H1 (cell line): ENCODE measurements around the gene GNG12. TPM values are rescaled to one million over a fixed set of nuclear protein-coding genes. Genes with fewer than 3 reads are reported as not detected.

Source experiments
- CTCF ChIA-PET: fragments of 300-600 bp; sonication (Branson Sonifier 250); formaldehyde crosslinking; loops from one replicate; lab custom pipeline; 2021; ENCODE audit not compliant: partially characterized antibody; lab: Charles Lee
- POLR2A ChIA-PET: fragments of 300-600 bp; sonication (Branson Sonifier 250); formaldehyde crosslinking; loops from one replicate; lab custom pipeline; 2021; ENCODE audit warnings: inconsistent platforms; ENCODE audit not compliant: partially characterized antibody; lab: Charles Lee
- DNase-seq, 2 experiments: peaks; one replicate each; pipeline versions ENCODE4 v3.0.0 to v3.0.0-alpha.2; 2010 to 2022; ENCODE audit warnings: low spot score in 2 of 2, low read depth in 1 of 2, mixed read lengths in 1 of 2
- FAIRE-seq: peaks from 2 replicates; lab custom pipeline; 2011; peaks lifted over from hg19 to GRCh38; lab: Jason Lieb, UNC
- H2AFZ ChIP-seq: 2 replicates; pipeline ENCODE4 v1.8.1; 2012; ENCODE audit warnings: low read length, inconsistent platforms
- H2AK5ac ChIP-seq: 2 replicates; pipeline ENCODE4 v1.6.1; 2013; ENCODE audit warnings: low read depth, low read length
- H2BK120ac ChIP-seq: replicated peaks from 2 replicates; pipeline ENCODE3; 2013; ENCODE audit warnings: low read depth, low read length, inconsistent platforms
- H2BK12ac ChIP-seq: 2 replicates; pipeline ENCODE4 v1.6.1; 2013; ENCODE audit warnings: low read depth, low read length
- H2BK15ac ChIP-seq: 2 replicates; pipeline ENCODE4 v1.6.1; 2013; ENCODE audit warnings: low read length
- H2BK20ac ChIP-seq: 2 replicates; pipeline ENCODE4 v1.6.1; 2013; ENCODE audit warnings: low read length
- H2BK5ac ChIP-seq: 2 replicates; pipeline ENCODE4 v1.6.1; 2013; ENCODE audit warnings: low read depth, low read length
- H3K14ac ChIP-seq: 2 replicates; pipeline ENCODE4 v1.6.1; 2013; ENCODE audit warnings: inconsistent platforms; ENCODE audit not compliant: insufficient read length
- H3K18ac ChIP-seq: 2 replicates; pipeline ENCODE4 v1.6.1; 2013; ENCODE audit warnings: low read length; ENCODE audit errors: extremely low read depth
- H3K23ac ChIP-seq: 2 replicates; pipeline ENCODE4 v1.6.1; 2013; ENCODE audit warnings: inconsistent platforms; ENCODE audit not compliant: insufficient read length
- H3K23me2 ChIP-seq: 2 replicates; pipeline ENCODE4 v1.6.1; 2013; ENCODE audit warnings: low read depth, low read length
- H3K27ac ChIP-seq: 2 replicates; pipeline ENCODE4 v1.6.1; 2011; ENCODE audit warnings: low read depth, low read length, inconsistent platforms
- H3K27me3 ChIP-seq, 4 experiments: replicated peaks in 1 of 4; 1 replicate in 1 of 4; 2 replicates in 3 of 4; pipeline versions ENCODE4 v1.6.1 to v1.8.1; 2011 to 2013; ENCODE audit warnings: low read length in 3 of 4, mild to moderate bottlenecking in 3 of 4, inconsistent platforms in 2 of 4, mixed read lengths in 2 of 4, moderate library complexity in 1 of 4; ENCODE audit not compliant: control insufficient read depth in 3 of 4, insufficient read depth in 3 of 4; ENCODE audit errors: extremely low read depth in 1 of 4
- H3K36me3 ChIP-seq, 4 experiments: 2 replicates each; pipeline versions ENCODE4 v1.6.1 to v1.8.1; 2011 to 2013; ENCODE audit warnings: mild to moderate bottlenecking in 4 of 4, low read length in 3 of 4, moderate library complexity in 2 of 4, control low read depth in 1 of 4, inconsistent platforms in 1 of 4; ENCODE audit not compliant: insufficient read depth in 4 of 4, control insufficient read depth in 2 of 4
- H3K4ac ChIP-seq: replicated peaks from 2 replicates; pipeline ENCODE3; 2013; ENCODE audit warnings: low read length, low read depth, mixed read lengths, inconsistent platforms; ENCODE audit not compliant: insufficient read length
- H3K4me1 ChIP-seq, 4 experiments: replicated peaks in 1 of 4; 1 replicate in 1 of 4; 2 replicates in 3 of 4; pipeline versions ENCODE4 v1.6.1 to v1.8.1; 2011 to 2013; ENCODE audit warnings: low read length in 3 of 4, inconsistent platforms in 2 of 4, mixed read lengths in 1 of 4; ENCODE audit not compliant: insufficient read depth in 4 of 4, control insufficient read depth in 3 of 4
- H3K4me2 ChIP-seq, 2 experiments: 2 replicates each; pipeline versions ENCODE4 v1.6.1 to v1.8.1; 2011 to 2013; ENCODE audit warnings: low read depth in 2 of 2, low read length in 2 of 2, control low read depth in 1 of 2, inconsistent platforms in 1 of 2, mild to moderate bottlenecking in 1 of 2; ENCODE audit not compliant: insufficient read depth in 1 of 2
- H3K4me3 ChIP-seq, 4 experiments: fragments of 200-600, 300-600 bp in 1 of 4; sonication (generic), shearing (Covaris generic), sonication (Bioruptor Twin) in 1 of 4; 2 replicates each; pipeline versions ENCODE4 v1.5.1 to v1.8.1; 2011 to 2016; ENCODE audit warnings: low read length in 4 of 4, low read depth in 3 of 4, control low read depth in 2 of 4, inconsistent platforms in 2 of 4, mild to moderate bottlenecking in 2 of 4, mixed read lengths in 1 of 4, moderate library complexity in 1 of 4; ENCODE audit not compliant: insufficient read depth in 2 of 4; ENCODE audit errors: extremely low read depth in 1 of 4
- H3K56ac ChIP-seq: replicated peaks from 2 replicates; pipeline ENCODE3; 2013; ENCODE audit warnings: low read depth, mild to moderate bottlenecking, mixed read lengths, low read length, inconsistent platforms; ENCODE audit not compliant: insufficient read length
- H3K79me1 ChIP-seq: 2 replicates; pipeline ENCODE4 v1.6.1; 2013; ENCODE audit warnings: low read depth, low read length, control low read depth
- H3K79me2 ChIP-seq, 2 experiments: 2 replicates each; pipeline versions ENCODE4 v1.6.1 to v1.8.1; 2012 to 2013; ENCODE audit warnings: low read length in 2 of 2, mild to moderate bottlenecking in 2 of 2, inconsistent platforms in 1 of 2; ENCODE audit not compliant: insufficient read depth in 2 of 2, control insufficient read depth in 1 of 2
- H3K9ac ChIP-seq, 4 experiments: replicated peaks in 1 of 4; 1 replicate in 1 of 4; 2 replicates in 3 of 4; pipeline versions ENCODE4 v1.6.1 to v1.8.1; 2011 to 2013; ENCODE audit warnings: low read depth in 3 of 4, low read length in 3 of 4, control low read depth in 2 of 4, mild to moderate bottlenecking in 2 of 4, moderate library complexity in 2 of 4, inconsistent platforms in 1 of 4; ENCODE audit errors: extremely low read depth in 1 of 4
- H3K9me3 ChIP-seq, 2 experiments: 2 replicates each; pipeline versions ENCODE4 v1.6.1 to v1.8.1; 2012 to 2013; ENCODE audit warnings: mild to moderate bottlenecking in 2 of 2, moderate library complexity in 2 of 2, control low read depth in 1 of 2, inconsistent platforms in 1 of 2, low read depth in 1 of 2, low read length in 1 of 2, mixed read lengths in 1 of 2; ENCODE audit not compliant: insufficient read depth in 2 of 2
- H4K20me1 ChIP-seq, 2 experiments: replicated peaks in 1 of 2; 2 replicates each; pipeline versions ENCODE3 to v1.8.1; 2011 to 2013; ENCODE audit warnings: inconsistent platforms in 2 of 2, low read length in 2 of 2, mild to moderate bottlenecking in 1 of 2; ENCODE audit not compliant: insufficient read depth in 2 of 2, control insufficient read depth in 1 of 2
- H4K5ac ChIP-seq: 2 replicates; pipeline ENCODE4 v1.6.1; 2013; ENCODE audit warnings: low read length, low read depth, mixed read lengths, inconsistent platforms; ENCODE audit not compliant: insufficient read length
- H4K8ac ChIP-seq: 2 replicates; pipeline ENCODE4 v1.8.0; 2013; ENCODE audit warnings: mild to moderate bottlenecking, moderate library complexity, low read length, inconsistent platforms; ENCODE audit not compliant: insufficient read depth; ENCODE audit errors: extremely low read depth
- H4K91ac ChIP-seq: replicated peaks from 2 replicates; pipeline ENCODE3; 2013; ENCODE audit warnings: low read length, mixed read lengths, inconsistent platforms; ENCODE audit not compliant: insufficient read length
- EP300 ChIP-seq, 2 experiments: IDR thresholded peaks; 1 replicate in 1 of 2; 2 replicates in 1 of 2; pipeline ENCODE4 v1.6.1; 2011 to 2012; ENCODE audit warnings: low read depth in 2 of 2, low read length in 2 of 2, mild to moderate bottlenecking in 2 of 2, borderline replicate concordance in 1 of 2, inconsistent platforms in 1 of 2, moderate library complexity in 1 of 2
- HDAC2 ChIP-seq, 2 experiments: fragments of 300-600 bp in 1 of 2; sonication (generic) in 1 of 2; IDR thresholded peaks; 2 replicates each; pipeline ENCODE4 v1.6.1; 2011 to 2012; ENCODE audit warnings: low read depth in 2 of 2, low read length in 2 of 2, mild to moderate bottlenecking in 2 of 2, moderate library complexity in 2 of 2, borderline replicate concordance in 1 of 2, inconsistent platforms in 1 of 2
- KDM1A ChIP-seq: fragments of 200-600, 300-600 bp; sonication (generic); IDR thresholded peaks from 2 replicates; pipeline ENCODE4 v1.7.1; 2016; ENCODE audit warnings: mild to moderate bottlenecking, low read length, borderline replicate concordance
- KDM4A ChIP-seq: IDR thresholded peaks from one replicate; pipeline ENCODE4 v1.7.1; 2012; ENCODE audit warnings: low read depth, mild to moderate bottlenecking, moderate library complexity, low read length, inconsistent platforms; ENCODE audit not compliant: severe bottlenecking
- PHF8 ChIP-seq: fragments of 200-600 bp; sonication (generic); conservative IDR thresholded peaks from 2 replicates; pipeline ENCODE4 v1.7.1; 2012; ENCODE audit warnings: low read depth, mild to moderate bottlenecking, inconsistent platforms, low read length, moderate library complexity
- RFX5 ChIP-seq: IDR thresholded peaks from 2 replicates; pipeline ENCODE4 v1.6.1; 2011; ENCODE audit warnings: low read depth, low read length, improper control_type of control experiment, borderline replicate concordance
- SP2 ChIP-seq: IDR thresholded peaks from 2 replicates; pipeline ENCODE4 v1.6.1; 2012; ENCODE audit warnings: mild to moderate bottlenecking, low read length, inconsistent platforms
- TAF7 ChIP-seq: optimal IDR thresholded peaks from 2 replicates; pipeline ENCODE3; 2011; ENCODE audit warnings: low read depth, mild to moderate bottlenecking, inconsistent platforms, low read length, moderate library complexity, borderline replicate concordance
- TCF12 ChIP-seq: IDR thresholded peaks from 2 replicates; pipeline ENCODE4 v1.6.1; 2011; ENCODE audit warnings: low read depth, mild to moderate bottlenecking, low read length
- YY1 ChIP-seq: IDR thresholded peaks from 2 replicates; pipeline ENCODE4 v1.6.1; 2011; ENCODE audit warnings: low read depth, mild to moderate bottlenecking, low read length
- WGBS, 2 experiments: shearing (Covaris generic) in 1 of 2; methylation state at CpG; one replicate each; pipeline versions ENCODE4 v1.1.6 to v1.1.7; 2013 to 2015; ENCODE audit warnings: low lambda C conversion rate in 2 of 2, mixed read lengths in 2 of 2, inconsistent platforms in 1 of 2, low coverage in 1 of 2, missing lambda C conversion rate in 1 of 2; ENCODE audit not compliant: insufficient replicate concordance in 2 of 2, insufficient coverage in 1 of 2, insufficient read length in 1 of 2; ENCODE audit errors: extremely low coverage in 1 of 2, missing lambda C conversion rate in 1 of 2; 5-methylcytosine and 5-hydroxymethylcytosine counted together
- polyA plus RNA-seq, 7 experiments: library from polyadenylated mRNA; depleted of rRNA in 3 of 7; stranded (reverse) in 5 of 7; unstranded in 2 of 7; fragments of >200 nt in 5 of 7; fragments of 200-250 nt in 2 of 7; gene quantifications; 1 replicate in 5 of 7; 2 replicates in 1 of 7; 4 replicates in 1 of 7; pipeline versions ENCODE4 v1.2.1 to v1.2.3, GENCODE V29; 2011 to 2013; ENCODE audit warnings: missing spikeins in 2 of 7, mixed read lengths in 2 of 7
- total RNA-seq: library from RNA; stranded (reverse); fragmentation: NEBNext Ultra II Directional; extraction: Animal tissue kit (Norgen Biotek cat#: 25700); gene quantifications from 2 replicates; pipeline ENCODE4 v1.2.1, GENCODE V29; 2021
- TF ChIP-seq, protein P1 (sequence below): IDR thresholded peaks from 2 replicates; pipeline ENCODE4 v1.6.1; 2012; ENCODE audit warnings: inconsistent platforms

Gene GNG12
- total and polyA plus RNA-seq, 2 of the 8 experiments (the other 6 are each of a cell fraction or from before 2014, with no cell fraction given) = 11.4 to 35.8 TPM

GRCh38 chr1:67690411-67690810, 142.9 kb downstream of the GNG12 start:
- Histone ChIP-seq H2AFZ (no peak overlapping the region), H3K79me1 (no peaks in the 10 kb centered on the region), H3K4ac (no peak overlapping the region), H2AK5ac (no peak overlapping the region), H2BK12ac (no peak overlapping the region), H3K79me2 (peaks cover 0 to 10% of the 10 kb centered on the region in 2 experiments; a peak in 2 of 4 replicates), H3K23me2 (peaks cover 6% of the 10 kb centered on the region; the same call in 1 of the 2 replicates), H4K20me1 (peaks cover 0 to 2% of the 10 kb centered on the region in 2 experiments), H3K36me3 (peaks cover 0 to 22% (median 6%) of the 10 kb centered on the region in 4 experiments; a peak in 4 of 8 replicates), H3K27ac (no peak overlapping the region), H3K18ac (no peak overlapping the region), H3K14ac (no peak overlapping the region), H3K4me2 (no peak overlapping the region), H4K5ac (no peak overlapping the region), H2BK5ac (no peak overlapping the region), H3K23ac (no peak overlapping the region), H3K9me3 (no peaks in the 10 kb centered on the region), H3K4me3 (no peak overlapping the region), H2BK15ac (no peak overlapping the region), H3K4me1 (peaks cover 0 to 5% (median 2%) of the 10 kb centered on the region in 4 experiments; a peak in 4 of 7 replicates), H2BK20ac (no peak overlapping the region), H3K56ac (no peak overlapping the region), H2BK120ac (no peak overlapping the region), H3K9ac (no peak overlapping the region), H3K27me3 (no peaks in the 10 kb centered on the region), H4K91ac (no peak overlapping the region), H4K8ac (no peak overlapping the region)
- DNase-seq (no peak), FAIRE-seq (no peak)
- 94% methylated on average over 2 of the region's 2 CpGs; no CpG with 5 or more reads in 1 of the 2 experiments for WGBS, 2 experiments
- ChIA-PET POLR2A (interaction anchor here (1.5 kb wide), 1 partner anchor 15 kb away, joined by 3 read pairs; no protein-coding TSS in a partner anchor), CTCF (interaction anchor here (1.2 to 2.5 kb wide), 2 partner anchors 69 to 155 kb away, joined by 3 to 11 read pairs; no protein-coding TSS in a partner anchor)
- TF ChIP-seq KDM1A (no peak), HDAC2 (IDR thresholded peaks at IDR 0.05; ENCODE audit: borderline replicate concordance in 1 of 2, low read depth in 2 of 2, low read length in 2 of 2) (no peak), YY1 (no peak), PHF8 (no peak), SP2 (no peak), TAF7 (no peak), RFX5 (no peak), KDM4A (no peak), EP300 (IDR thresholded peaks at IDR 0.05; ENCODE audit: borderline replicate concordance in 1 of 2, low read depth in 2 of 2, low read length in 2 of 2) (no peak), TCF12 (no peak)
- TF ChIP-seq, protein P1, sequence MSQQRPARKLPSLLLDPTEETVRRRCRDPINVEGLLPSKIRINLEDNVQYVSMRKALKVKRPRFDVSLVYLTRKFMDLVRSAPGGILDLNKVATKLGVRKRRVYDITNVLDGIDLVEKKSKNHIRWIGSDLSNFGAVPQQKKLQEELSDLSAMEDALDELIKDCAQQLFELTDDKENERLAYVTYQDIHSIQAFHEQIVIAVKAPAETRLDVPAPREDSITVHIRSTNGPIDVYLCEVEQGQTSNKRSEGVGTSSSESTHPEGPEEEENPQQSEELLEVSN = no peak
